Cardiac muscle cell (in vitro differentiated cells and primary cell): ENCODE data around the gene SUSD4. TPM values are rescaled to one million over a fixed set of nuclear protein-coding genes. Genes with fewer than 3 reads are reported as not detected.
A peak's percentile ranks its signal among the peaks of the same experiment; 100 is the strongest.

Source experiments
- DNase-seq, 2 donors: peaks; one replicate each; pipeline versions ENCODE4 v3.0.0 to v3.0.0-alpha.2; 2010 to 2017; ENCODE audit warnings: low read depth in 1 of 2, low spot score in 1 of 2
- H3K27ac ChIP-seq: fragments of 200-600 bp; sonication (generic); 2 replicates; pipeline ENCODE4 v1.5.1; 2016
- H3K27me3 ChIP-seq: fragments of 200-600 bp; sonication (generic); 2 replicates; pipeline ENCODE4 v1.6.0; 2016; ENCODE audit warnings: control low read depth
- H3K36me3 ChIP-seq: fragments of 200-600 bp; sonication (generic); 2 replicates; pipeline ENCODE4 v1.5.1; 2016; ENCODE audit warnings: control low read depth
- H3K4me1 ChIP-seq: fragments of 200-600 bp; sonication (generic); 2 replicates; pipeline ENCODE4 v1.8.1; 2017; ENCODE audit warnings: low read depth, mild to moderate bottlenecking, mixed run types
- H3K4me3 ChIP-seq: fragments of 200-600 bp; sonication (generic); 2 replicates; pipeline ENCODE4 v1.5.1; 2016; ENCODE audit warnings: mild to moderate bottlenecking
- H3K9me3 ChIP-seq: fragments of 200-600 bp; sonication (generic); 2 replicates; pipeline ENCODE4 v1.5.1; 2017; ENCODE audit warnings: low read depth, mild to moderate bottlenecking, control low read depth
- polyA plus RNA-seq: library from polyadenylated mRNA; unstranded; fragments of >200 nt; fragmentation: Nextera tagmentation; extraction: Ambion mirVana; gene quantifications from 2 replicates; pipeline ENCODE4 v1.2.1, GENCODE V29; 2016
- total RNA-seq: library from RNA; depleted of rRNA; stranded (reverse); fragments of >200 nt; gene quantifications from 2 replicates; pipeline ENCODE4 v1.2.3, GENCODE V29; 2016
- TF ChIP-seq, protein P1 (sequence below): IDR thresholded peaks from 2 replicates; pipeline ENCODE4 v1.5.1; 2012; ENCODE audit warnings: low read depth, mild to moderate bottlenecking, low read length

The SUSD4 gene
- total and polyA plus RNA-seq, 2 experiments from 2014 or later = 20.9 to 31.6 TPM

DNA sequence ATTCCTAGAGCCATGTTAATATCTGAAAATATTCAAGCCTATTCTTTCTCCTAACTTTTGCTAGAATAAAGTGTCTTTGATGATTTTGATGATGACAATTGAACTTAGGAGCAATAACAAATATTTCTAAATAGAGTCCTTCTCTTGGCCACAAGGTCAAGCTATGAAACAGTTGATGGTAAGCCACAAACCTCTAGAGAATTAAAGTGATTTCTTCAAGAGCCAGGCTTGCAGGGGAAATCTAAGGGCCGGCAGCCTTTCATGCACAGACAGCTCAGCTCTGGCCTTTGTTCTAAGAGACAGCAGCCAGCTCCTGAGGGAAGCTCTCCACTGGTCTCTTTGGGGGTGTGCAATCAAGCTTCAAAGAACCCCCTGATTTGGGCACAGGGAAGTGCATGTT is 59.0 kb downstream of the SUSD4 start:
- Histone ChIP-seq H3K4me1 (no peaks in the 10 kb centered on the region), H3K27ac (no peak overlapping the region), H3K36me3 (no peaks in the 10 kb centered on the region), H3K27me3 (no peaks in the 10 kb centered on the region), H3K4me3 (no peak overlapping the region), H3K9me3 (no peaks in the 10 kb centered on the region)
- TF ChIP-seq, protein P1, sequence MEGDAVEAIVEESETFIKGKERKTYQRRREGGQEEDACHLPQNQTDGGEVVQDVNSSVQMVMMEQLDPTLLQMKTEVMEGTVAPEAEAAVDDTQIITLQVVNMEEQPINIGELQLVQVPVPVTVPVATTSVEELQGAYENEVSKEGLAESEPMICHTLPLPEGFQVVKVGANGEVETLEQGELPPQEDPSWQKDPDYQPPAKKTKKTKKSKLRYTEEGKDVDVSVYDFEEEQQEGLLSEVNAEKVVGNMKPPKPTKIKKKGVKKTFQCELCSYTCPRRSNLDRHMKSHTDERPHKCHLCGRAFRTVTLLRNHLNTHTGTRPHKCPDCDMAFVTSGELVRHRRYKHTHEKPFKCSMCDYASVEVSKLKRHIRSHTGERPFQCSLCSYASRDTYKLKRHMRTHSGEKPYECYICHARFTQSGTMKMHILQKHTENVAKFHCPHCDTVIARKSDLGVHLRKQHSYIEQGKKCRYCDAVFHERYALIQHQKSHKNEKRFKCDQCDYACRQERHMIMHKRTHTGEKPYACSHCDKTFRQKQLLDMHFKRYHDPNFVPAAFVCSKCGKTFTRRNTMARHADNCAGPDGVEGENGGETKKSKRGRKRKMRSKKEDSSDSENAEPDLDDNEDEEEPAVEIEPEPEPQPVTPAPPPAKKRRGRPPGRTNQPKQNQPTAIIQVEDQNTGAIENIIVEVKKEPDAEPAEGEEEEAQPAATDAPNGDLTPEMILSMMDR = no peak
- no peak for DNase-seq

DNA sequence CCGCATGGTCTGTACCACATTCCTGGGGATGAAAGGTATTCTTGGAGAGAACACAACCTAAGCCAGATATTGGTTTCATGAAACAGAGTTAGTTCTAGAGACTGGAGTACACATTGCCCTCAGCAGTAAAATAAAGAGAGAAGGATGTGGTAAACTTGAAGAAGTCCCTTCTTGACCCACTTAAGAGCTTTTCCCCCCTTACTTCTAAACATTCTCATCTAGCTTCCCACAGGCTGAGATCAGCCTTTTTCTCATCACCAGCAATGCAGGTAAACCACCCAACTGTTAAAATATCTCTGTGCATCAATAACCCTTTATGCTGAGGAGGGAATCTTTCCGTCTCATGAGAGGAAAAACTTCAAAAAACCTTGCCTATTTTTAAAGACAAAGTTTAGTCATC is 62.6 kb downstream of the SUSD4 start:
- TF ChIP-seq, protein P1 = no peak
- DNase-seq = no peak
- no peaks in the 10 kb centered on the region for H3K27me3 ChIP-seq
- no peaks in the 10 kb centered on the region for H3K4me1 ChIP-seq
- no peak overlapping the region for H3K4me3 ChIP-seq
- H3K36me3 ChIP-seq = no peaks in the 10 kb centered on the region
- H3K27ac ChIP-seq = no peak overlapping the region
- no peaks in the 10 kb centered on the region for H3K9me3 ChIP-seq

DNA sequence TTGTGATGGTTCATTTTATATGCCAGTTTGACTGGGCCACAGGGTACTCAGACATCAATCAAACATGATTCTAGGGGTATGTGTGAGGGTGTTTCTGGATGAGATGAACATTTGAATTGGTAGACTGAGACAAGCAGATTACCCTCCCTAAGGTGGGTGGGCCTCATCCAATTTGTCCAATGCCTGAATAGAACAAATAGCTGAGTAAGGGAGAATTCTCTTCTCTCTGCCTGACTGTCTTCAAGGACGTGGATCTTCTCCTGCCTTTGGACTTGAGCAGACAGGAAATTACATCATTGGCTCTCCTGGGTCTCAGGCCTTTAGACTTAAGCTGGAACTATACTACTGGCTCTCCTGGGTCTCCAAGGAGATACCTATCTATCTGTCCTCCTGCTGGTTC is 64.4 kb downstream of the SUSD4 start:
- Histone ChIP-seq H3K4me3 (no peak overlapping the region), H3K36me3 (no peaks in the 10 kb centered on the region), H3K9me3 (no peaks in the 10 kb centered on the region), H3K4me1 (no peaks in the 10 kb centered on the region), H3K27me3 (no peaks in the 10 kb centered on the region), H3K27ac (no peak overlapping the region)
- TF ChIP-seq, protein P1 = no peak
- DNase-seq = no peak

DNA sequence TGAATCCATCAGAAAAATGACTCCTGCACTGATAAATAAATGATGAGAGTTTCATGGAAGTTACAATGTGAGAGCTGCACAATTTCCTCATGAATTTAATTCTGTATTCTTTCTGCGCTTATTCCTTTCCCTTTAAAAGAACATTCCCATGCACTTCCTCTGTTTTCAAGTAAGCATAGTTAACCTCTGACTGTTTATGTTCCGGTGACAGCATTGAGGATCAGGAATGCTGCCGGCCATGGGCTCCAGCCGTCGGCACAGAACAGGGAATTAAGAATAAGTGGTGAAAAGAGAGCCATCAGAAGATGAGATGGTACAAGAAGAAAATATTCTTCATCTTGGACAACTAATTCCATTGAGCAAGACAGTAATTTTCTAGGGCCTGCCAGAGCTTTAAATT is 65.3 kb downstream of the SUSD4 start:
- Histone ChIP-seq H3K27me3 (peaks cover under 1% of the 10 kb centered on the region), H3K4me1 (no peaks in the 10 kb centered on the region), H3K36me3 (no peaks in the 10 kb centered on the region), H3K27ac (no peak overlapping the region), H3K4me3 (no peak overlapping the region), H3K9me3 (no peaks in the 10 kb centered on the region)
- TF ChIP-seq, protein P1 = no peak
- DNase-seq = peak in 1 of 2 donors; percentile 5

DNA sequence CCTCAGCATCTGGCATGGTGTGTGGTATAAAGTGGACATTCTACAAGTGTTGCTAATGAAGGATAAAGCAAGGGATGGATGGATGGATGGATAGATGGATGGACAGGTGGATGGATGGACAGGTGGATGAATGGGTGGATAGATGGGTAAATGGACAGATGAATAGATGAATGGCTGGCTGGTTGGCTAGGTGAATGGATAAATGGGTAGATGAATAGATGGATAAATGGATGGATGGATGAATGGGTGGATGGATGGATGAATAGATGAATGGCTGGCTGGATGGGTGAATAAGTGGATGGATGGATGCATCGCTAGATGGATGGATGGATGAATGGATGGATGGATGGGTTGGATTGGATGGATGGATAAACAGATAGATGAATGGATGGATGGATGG is 66.2 kb downstream of the SUSD4 start:
- no peak for DNase-seq

More for the DNA sequence above, 66.2 kb downstream of the SUSD4 start:
- no peak overlapping the region for H3K4me3 ChIP-seq
- no peaks in the 10 kb centered on the region for H3K9me3 ChIP-seq
- TF ChIP-seq, protein P1 = no peak
- no peak overlapping the region for H3K27ac ChIP-seq
- H3K4me1 ChIP-seq = no peaks in the 10 kb centered on the region
- peaks cover 6% of the 10 kb centered on the region for H3K27me3 ChIP-seq
- H3K36me3 ChIP-seq = no peaks in the 10 kb centered on the region
